ENCODE results near the gene FAF1. TPM values are rescaled to one million over a fixed set of nuclear protein-coding genes. Genes with fewer than 3 reads are reported as not detected.

The FAF1 gene
- total and polyA plus RNA-seq, 9 of the 15 experiments (the other 6 are each of a cell fraction or from before 2014, with no cell fraction given) = 48.7 to 225 (median 118) TPM

DNA sequence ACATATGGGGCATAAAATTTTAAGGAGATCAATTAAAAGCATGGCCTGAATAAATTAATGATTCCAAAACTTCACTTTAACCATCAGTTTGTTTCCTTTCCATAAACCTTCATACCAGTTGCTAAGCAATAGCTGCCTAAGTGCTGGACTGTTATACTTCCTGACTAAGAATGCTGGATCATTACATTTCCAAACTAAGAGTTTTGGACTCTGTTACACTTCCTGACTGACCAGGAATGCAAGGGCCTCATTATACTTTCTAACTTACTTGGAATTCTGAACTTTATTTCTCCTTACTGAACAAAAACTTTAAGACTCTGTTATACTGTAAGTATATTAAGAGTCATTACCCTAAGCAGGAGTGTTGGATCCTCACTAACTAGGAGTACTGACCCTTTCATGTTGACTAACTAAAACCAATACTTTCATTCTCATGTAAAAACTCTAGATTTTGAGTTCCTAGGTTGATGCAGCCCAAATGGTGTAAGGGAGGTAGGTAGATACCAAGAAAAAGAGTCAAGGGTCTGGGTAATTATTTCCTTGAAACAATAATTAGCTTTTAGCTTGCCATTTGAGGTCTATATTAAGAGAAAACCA is 118.2 kb downstream of the FAF1 start (continued):
- TF ChIP-seq CHAMP1 (IDR thresholded peaks at IDR 0.05) = no peak
- TF ChIP-seq HMBOX1 (IDR thresholded peaks at IDR 0.05) = peak; percentile 59; the same call in 1 of the 2 replicates
- no peak for TF ChIP-seq COPS2 (conservative IDR thresholded peaks at IDR 0.05)
- peak; percentile 32; the same call in 1 of the 2 replicates for TF ChIP-seq RFX1 (IDR thresholded peaks at IDR 0.05)
- TF ChIP-seq DACH1 (IDR thresholded peaks at IDR 0.05; ENCODE audit: partially characterized antibody) = no peak
- no peak for TF ChIP-seq VEZF1 (CRISPR knock-in tag; IDR thresholded peaks at IDR 0.05)
- TF ChIP-seq HMG20A (CRISPR knock-in tag; conservative IDR thresholded peaks at IDR 0.05) = no peak

All from K562 (cell line).